ENCODE data around the gene SSBP3.
"Not testable (repeated sequence)": the region's sequence is repeated elsewhere in the genome, so short reads cannot be mapped to it uniquely, and the experiment has no call there.

SSBP3 gene

DNA sequence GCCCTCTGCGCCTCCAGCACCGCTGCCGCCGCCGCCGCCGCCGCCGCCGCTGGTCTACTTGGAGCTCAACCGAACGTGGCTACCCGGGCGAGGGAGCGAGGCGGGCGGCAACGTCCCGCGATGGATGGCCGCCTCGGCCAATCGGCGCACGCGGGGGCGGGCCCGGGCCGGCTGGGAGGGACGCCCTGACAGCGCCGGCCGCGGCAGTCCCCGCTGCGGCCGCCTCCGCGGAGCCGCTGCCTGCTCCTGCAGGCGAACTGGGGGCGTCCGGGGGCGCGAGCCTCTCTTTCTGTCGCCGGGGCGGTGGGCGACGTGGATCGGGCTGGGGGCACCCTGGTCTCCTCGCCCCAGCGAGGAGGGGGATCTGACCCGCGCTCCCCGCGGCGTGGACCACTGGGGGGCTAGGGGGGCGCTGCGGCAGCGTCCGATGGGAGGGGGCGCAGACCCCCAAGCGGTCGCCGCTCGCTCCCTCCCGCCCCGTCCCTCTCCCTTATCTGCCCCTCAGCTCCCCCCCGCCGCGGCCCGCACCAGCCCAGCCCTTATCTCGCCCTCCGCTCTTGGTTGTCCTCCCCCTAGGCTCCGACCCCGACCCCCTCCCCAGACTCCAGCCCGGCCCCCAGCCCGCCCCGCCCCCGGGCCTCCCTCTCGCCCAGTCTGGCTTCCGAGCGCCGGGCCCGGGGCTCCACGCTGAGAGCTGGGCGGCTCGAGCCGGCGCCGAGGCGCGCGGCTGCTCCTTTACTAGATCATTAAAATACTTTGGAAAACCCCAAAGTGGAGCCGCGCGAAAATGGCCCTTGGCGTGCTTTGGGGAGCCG, at the start of gene SSBP3:
Gene SSBP3 (minus strand): TSS at position 56 of the 815 bp plus-strand sequence.
- FAIRE-seq: no peak

DNA sequence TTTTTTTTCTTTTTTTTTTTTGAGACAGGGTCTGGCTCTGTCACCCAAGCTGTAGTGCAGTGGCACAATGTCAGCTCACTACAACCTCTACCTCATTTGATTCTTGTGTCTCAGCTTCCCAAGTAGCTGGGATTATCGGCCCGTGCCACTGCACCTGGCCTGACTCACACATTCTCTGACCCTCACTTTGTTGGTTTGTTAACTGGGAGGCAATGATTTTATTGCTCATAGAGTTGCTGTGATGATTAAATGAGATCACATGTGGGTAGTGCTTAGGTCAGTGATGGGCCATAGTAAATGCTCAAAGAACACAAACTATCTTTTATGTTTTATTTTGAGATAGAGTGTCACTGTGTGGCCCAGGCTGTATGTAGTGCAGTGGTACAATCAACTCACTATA, 47.3 kb upstream of the SSBP3 start:
- FAIRE-seq: no peak

DNA sequence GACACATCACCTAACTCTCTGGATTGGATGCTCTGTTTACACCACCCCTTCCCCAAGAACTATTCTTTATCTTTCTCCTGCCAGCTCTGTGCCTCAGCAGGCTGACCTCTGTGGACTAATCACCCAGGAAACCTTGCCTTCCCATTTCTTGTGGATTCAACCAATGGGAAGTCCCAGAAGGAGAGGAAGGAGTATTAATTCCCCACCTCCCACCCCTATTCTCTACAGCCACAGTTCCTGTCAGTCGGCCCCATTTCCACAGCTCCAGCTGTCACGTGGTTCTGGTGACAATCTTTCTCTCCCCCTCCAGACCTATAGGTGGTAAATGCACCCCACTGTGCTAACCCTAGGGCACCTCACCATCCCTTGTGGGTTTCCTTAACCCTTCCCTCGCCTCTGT, 46.8 kb upstream of the SSBP3 start:
- no peak for FAIRE-seq

DNA sequence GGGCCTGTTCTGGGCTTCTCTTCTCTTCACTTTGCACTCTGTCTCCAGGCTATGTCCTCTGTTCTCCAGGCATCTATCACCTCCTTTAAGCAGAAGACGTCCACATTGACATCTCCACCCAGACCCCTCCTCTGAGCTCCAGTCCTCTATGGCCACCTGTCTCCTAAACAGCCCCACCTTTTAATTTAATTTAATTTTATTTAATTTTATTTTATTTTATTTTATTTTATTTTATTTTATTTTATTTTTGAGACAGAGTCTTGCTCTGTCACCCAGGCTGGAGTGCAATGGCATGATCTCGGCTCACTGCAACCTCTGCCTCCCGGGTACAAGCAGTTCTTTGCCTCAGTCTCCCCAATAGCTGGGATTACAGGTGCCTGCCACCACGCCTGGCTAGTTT, 43.2 kb upstream of the SSBP3 start:
- not testable (repeated sequence) for FAIRE-seq

DNA sequence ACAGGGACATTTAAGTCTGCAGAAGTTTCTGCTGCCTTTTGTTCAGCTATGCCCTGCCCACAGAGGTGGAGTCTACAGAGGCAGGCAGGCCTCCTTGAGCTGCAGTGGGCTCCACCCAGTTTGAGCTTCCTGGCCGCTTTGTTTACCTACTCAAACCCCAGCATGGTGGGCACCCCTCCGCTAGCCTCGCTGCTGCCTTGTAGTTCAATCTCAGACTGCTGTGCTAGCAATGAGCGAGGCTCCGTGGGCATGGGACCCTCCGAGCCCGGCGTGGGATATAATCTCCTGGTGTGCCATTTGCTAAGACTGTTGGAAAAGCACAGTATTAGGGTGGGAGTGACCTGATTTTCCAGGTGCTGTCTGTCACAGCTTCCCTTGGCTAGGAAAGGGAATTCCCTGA, 42.6 kb upstream of the SSBP3 start:
- FAIRE-seq: not testable (repeated sequence)

DNA sequence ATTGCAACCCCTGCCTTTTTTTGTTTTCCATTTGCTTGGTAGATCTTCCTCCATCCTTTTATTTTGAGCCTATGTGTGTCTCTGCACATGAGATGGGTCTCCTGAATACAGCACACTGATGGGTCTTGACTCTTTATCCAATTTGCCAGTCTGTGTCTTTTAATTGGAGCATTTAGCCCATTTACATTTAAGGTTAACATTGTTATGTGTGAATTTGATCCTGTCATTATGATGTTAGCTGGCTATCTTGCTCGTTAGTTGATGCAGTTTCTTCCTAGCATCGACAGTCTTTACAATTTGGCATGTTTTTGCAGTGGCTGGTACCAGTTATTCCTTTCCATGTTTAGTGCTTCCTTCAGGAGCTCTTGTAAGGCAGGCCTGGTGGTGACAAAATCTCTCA, 40.9 kb upstream of the SSBP3 start:
- FAIRE-seq: not testable (repeated sequence)

DNA sequence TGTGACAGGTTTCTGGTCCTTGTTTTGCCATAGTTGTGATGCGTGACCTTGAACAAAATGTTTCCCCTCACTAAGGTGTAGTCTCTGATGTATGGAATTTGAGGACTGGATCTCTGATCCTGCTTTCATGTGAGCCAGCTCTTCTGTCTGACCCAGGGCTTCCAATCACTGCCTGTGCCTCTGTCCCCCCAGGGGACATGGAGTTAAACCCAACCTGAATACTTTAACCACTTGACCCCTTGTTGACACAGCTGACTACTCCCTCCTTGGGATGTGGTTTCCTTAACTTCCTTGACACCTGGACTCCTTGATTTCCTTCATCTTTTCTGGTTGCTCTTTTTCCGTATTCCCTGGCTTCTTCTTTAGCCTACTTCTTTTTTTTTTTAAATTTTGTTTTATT, 36.0 kb upstream of the SSBP3 start:
- no peak for FAIRE-seq

DNA sequence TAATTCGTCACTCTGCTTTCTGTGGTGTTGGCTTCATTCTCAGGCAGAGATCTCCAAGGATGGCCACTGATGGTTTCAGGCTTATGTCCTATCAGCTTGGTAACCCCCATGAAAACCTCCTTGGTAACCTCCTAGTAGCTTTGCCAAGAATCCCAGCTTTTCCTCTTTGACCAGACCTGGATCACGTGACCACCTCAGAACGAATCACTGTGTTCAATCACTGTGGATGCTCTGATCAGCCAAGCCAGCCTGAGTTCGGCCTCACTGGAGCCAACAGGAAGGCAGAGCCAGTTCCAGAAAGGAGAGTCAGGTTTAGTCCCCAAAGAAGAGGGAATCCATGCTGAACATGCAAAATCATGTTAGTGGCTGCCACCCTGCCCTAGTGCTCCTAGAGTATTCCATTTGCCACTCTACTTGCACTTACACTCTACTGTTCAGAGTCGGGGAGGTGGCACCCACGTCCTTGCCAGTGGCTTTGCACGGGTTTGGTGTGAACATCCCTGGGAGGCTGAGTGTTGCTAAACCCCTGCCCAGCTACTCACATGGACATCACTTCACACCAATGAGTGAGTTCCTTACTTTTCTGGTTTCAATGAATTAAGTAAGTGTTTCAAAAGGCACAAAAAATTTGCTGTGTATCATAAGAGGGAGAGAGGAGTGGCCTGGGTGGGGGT, 33.5 kb upstream of the SSBP3 start:
- FAIRE-seq: no peak

DNA sequence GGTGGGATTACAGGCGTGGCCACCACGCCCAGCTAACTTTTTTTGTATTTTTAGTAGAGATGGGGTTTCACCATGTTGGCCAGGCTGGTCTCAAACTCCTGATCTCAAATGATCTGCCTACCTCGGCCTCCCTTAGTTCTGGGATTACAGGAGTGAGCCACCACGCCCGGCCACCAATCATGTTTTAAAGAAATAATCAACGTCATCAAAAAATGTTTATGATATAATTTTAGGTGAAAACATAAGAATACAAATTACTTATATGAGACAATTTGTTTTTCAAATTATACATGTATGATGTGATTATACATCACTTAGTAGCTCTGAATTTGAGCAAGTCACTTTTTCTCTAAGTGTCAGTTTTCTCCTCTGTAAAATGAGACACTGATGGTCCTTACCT, 31.6 kb upstream of the SSBP3 start:
- FAIRE-seq: no peak

DNA sequence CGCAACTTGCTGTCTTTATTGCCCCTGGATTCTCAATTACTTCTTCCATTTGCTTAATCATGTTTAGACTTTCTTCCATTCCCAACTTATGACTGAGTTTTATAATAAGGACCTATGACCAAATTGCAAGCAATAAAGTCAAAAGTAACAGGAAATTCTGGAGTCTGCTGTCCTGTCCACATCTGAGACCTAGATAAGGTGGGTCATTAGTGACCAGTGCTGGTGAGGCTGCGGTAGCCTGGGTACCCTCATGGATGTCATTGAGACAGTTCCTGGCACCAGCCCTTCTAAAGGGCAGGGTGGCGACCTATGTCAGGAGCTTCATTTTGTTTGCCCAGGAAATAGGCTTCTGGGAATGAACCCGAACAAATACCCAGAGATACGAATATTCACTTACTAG, 30.6 kb upstream of the SSBP3 start:
- FAIRE-seq: no peak

DNA sequence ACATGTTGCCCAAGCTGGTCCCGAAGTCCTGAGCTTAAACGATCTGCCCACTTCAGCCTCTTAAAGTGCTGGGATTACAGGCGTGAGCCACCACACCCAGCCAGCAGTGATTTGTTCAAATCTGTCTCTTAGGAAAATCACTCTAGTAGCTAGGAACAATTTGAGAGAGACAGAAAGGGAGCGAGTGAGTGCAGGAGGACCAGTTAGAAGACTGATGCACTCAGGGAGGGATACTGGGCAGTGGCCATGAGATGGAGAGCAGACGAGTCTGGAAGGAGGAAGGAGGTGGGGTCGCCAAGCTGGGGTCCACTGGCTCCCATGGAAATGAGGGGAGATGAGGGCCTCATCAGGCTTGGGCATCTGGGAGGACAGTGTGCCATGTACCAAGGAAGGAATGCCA, 23.6 kb upstream of the SSBP3 start:
- FAIRE-seq: no peak

DNA sequence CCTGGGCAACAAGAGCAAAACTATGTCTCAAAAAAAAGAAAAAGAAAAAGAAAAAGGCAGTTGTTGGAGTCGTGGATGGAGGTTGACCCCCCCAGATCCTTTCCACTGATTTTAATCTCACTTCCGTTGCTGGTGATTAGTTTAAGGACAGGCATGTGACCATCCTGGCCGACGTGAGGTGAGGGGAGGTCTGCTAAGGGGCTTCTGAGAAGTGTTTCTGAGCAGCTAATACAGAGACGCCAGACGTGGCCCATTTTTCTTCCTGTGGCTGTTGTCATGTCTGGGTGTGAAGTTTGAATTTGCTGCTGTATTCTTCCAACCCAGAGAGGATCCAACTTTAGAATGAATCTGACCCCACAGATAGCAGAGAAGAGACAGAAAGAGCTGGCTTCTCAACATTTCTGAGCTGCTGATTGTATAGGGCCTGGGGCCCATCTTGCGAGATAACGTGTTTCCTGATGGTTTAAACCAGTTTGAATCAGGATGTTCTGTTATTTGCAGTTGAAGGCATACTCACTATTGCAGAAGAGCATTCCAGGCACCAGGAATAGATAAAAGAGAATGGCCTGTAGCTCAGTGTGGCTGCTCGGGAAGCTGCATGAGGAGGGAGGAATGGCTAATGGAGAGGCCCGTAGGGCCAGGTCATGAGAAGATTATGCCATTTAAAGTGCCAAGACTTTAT, 22.8 kb upstream of the SSBP3 start:
- no peak for FAIRE-seq

DNA sequence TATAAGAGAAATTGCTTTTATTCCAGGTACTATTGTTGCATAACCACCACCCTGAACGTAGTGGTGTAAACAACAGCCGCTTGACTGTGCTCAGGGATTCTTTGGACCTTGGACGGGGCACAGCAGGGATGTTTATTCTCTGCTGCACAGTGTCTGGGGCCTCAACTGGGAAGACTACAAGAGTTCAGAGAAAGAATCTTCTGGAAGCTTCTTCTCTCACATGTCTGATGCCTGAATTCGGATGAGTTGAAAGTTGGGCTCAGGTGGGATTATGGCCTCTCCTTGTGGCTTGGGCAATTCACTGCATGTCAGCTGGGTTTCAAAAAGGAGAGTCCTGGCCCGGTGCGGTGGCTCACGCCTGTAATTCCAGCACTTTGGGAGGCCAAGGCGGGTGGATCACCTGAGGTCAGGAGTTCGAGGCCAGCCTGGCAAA, 19.0 kb upstream of the SSBP3 start:
- FAIRE-seq: no peak

DNA sequence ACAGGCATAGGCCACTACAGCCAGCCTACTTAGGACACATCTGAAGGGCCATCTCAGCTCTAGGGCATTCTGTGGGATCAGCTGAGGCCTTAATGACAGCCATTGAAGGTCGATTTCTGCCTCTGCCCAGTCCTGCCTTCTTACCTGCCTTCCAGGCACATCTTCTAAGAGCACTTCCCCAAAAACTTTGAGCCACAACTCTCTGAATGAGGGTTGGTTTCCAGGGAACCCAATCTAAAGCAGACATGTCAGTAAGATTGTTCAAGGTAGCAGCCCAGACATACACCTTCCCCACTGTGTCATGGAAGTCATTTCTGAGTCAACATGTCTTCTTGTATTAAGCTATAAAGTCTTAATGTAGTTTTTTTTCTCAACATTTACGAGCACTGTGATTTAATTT, 18.2 kb upstream of the SSBP3 start:
- FAIRE-seq: no peak

DNA sequence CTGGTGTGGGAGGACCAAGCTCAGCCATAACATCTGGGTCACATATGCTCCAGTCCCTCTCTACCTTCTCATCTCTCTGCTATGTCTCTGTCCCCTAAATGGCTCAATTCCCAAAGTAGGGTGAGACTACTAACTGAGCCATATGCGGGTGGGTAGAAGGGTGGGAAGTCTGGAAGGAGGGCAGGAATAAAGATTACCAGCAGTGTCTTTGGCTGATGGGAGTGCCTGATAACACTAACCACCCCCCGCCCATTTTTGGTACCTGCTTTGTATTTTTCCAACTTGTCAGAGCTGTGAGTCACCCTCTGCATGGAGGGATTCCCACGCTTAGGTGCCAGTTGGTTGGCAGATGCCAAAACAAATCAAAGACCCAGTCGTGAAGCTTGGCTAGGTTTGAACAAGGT, 14.9 kb upstream of the SSBP3 start:
- no peak for FAIRE-seq

DNA sequence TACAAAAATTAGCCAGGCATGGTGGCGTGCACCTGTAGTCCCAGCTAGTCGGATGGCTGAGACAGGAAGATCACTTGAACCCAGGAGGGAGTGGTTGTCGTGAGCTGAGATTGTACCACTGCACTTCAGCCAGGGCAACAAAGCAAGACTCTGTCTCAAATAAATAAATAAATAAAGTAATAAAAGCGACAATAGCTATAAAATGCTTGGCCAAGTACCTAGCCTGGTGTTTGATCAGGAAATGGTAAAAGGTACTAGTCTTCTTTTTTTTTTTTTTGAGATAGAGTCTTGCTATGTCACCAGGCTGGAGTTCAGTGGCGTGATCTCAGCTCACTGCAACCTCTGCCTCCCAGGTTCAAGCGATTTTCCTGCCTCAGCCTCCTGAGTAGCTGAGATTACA, 12.4 kb upstream of the SSBP3 start:
- FAIRE-seq: not testable (repeated sequence)

DNA sequence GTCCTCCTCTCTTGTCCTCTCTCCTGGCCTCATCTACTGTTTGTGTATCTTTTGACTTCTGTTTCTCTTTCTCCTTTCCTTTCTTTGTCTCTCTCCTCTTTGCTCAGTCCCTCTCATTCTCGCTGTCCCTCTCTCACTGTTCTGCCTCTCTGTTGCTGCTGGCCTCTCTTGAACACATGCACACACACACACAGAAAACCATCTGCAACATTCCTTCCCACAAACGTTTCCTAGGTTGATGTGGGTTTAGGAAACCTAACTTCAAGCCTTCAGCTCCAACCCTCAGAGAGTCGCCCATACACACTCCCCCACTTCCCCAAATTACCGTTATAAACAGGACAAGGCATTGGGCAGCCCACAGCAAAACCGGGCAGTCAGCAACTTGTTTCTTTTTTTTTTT, 10.9 kb upstream of the SSBP3 start:
- no peak for FAIRE-seq

DNA sequence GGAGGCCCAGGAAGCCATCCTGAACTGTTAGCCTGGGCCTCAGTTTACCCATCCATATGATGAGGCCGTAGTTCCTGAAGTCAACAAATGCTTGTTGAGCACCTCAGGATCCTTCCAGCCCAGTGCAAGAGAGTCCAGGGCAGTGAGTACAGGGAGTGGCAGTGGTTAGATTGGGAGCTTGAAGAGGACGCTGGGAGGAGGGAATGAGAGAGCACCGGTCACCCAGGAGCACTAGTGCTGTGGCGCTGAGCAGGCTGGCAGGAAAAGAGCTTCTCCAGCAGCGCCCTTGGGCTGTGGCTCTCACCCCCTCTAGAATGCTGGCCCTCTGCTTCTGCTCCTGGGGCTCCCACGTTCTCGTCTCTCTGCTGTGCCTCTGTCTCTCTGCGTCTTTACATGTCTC, 10.2 kb upstream of the SSBP3 start:
- FAIRE-seq: no peak

DNA sequence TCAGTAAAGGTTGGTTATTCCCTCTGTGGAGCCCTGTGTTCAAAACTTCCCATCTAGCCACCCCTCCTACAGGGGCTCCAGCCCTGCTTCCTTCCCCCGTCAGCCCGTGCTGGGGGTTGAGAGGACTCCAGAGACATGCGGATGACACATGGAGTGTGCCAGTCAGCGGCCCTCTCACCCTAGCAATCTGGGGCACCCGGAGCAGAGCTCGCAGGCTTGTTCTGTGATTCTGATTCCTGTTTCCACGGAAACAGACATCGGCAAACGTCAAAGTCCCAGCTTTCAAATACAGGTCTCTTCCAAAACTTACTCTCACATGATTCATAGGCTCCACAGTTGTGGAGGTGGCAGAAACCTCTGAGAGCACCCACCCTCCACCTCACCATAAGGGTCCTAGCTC, 9.8 kb upstream of the SSBP3 start:
- no peak for FAIRE-seq

DNA sequence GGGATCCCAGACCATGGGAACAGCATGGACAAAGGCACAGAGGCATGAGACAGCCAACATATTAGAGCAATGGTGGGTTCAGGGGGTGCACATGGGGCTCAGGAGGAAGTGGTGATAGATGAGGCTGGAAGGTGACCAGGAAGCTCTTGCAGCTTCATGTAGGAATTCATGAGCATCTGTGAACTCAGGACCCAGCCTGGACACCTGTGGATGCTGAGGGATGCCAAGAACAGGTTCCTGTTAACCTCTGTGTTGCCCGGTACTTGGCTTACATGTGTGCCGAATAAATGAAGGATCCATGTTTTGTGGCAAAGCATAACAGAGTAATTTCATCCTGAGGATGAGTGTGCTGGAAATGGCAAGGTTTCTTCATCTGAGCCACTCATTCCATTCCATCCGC, 9.3 kb upstream of the SSBP3 start:
- no peak for FAIRE-seq

DNA sequence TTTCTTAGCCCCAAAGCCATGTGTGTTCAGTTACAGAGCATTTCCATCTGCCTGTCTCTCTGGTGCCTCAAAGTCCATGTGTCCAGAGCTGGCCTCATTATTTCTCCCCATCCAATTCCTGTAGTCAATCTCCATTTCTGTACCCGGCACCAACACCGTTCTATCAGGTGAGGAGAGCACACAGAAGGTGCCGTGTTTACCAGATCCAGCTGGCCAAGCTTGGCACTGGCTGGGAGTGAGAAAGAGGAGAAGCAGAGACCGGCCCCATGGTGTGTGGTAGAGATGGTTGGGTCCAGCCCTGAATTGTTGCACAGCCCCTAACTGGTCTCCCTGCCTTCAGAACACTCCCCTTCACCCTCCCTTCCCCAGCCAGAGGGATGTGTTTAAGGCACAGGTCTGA, 7.5 kb upstream of the SSBP3 start:
- FAIRE-seq: no peak

DNA sequence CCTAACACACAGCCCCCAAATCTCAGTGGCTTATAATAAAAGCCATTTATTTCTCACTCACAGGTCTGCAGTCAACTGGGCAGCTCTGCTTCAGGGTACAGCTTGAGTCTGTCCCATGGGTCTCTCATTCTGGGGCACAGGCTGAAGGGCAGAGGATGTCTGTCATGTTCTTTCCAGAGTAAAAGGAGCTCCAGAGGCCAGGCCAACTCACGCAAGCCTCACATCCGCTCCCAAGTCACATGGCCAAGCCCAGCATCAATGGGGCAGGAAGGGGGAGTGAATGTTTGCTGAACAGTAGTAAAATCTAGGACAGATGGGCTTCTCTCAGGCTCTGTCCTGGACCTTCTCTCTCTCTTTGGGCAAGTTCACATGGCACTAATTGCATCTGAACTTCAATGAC, 7.1 kb upstream of the SSBP3 start:
- FAIRE-seq: no peak

DNA sequence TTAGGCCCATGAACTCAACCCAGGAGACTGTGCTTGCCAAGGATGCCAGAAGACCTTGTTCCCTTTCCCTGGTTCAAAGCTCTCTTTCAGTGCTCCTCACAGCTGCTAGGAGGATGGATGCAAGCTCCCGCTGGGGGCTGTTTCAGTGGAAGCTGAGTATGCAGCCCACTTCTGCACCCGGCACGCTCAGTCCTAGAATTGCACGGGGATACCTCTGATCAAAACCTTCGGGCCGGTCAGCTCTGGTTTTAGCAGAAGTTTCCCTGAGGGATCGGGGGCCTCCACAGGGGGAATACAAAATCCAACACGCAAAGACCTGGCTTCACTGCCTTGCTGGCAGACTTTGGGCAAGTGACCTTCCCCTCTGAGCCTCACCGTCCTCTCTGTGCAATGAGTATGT, 4.2 kb upstream of the SSBP3 start:
- FAIRE-seq: no peak

All from endometrium (tissue), 2 donors.